ENCODE measurements around the gene LCN2.
A peak's percentile ranks its signal among the peaks of the same experiment; 100 is the strongest.

The LCN2 gene

GRCh38 chr9:128150594-128151308 lies 1.5 kb downstream of the LCN2 start:
- DNase-seq (ENCODE audit: low spot score), result no peak

- no peak for DNase-seq (ENCODE audit: low spot score)
Observed at GRCh38 chr9:128151309-128152132, 2.3 kb downstream of the LCN2 start.

- DNase-seq (ENCODE audit: low spot score), result no peak
Observed at GRCh38 chr9:128152133-128153059, 3.1 kb downstream of the LCN2 start.

- no peak for DNase-seq (ENCODE audit: low spot score)
Observed at GRCh38 chr9:128153060-128153946, 4.0 kb downstream of the LCN2 start.

- no peak for DNase-seq (ENCODE audit: low spot score)
Observed at GRCh38 chr9:128153947-128154695, 4.9 kb downstream of the LCN2 start.

GRCh38 chr9:128155736-128156500 lies 6.7 kb downstream of the LCN2 start:
- no peak for DNase-seq (ENCODE audit: low spot score)

- no peak for DNase-seq (ENCODE audit: low spot score)
Observed at GRCh38 chr9:128159522-128159783, 10.2 kb downstream of the LCN2 start.

GRCh38 chr9:128159784-128160602 lies 10.7 kb downstream of the LCN2 start, which contains the start of gene BBLN:
BBLN (plus strand) TSS chr9:128160265; CDS start chr9:128160408, 143 bp downstream.
- peak; percentile 99 for DNase-seq (ENCODE audit: low spot score)

GRCh38 chr9:128160603-128160987 lies 11.3 kb downstream of the LCN2 start:
- DNase-seq (ENCODE audit: low spot score), result peak; percentile 61

- DNase-seq (ENCODE audit: low spot score), result no peak
Observed at GRCh38 chr9:128161215-128161902, 12.1 kb downstream of the LCN2 start.

- no peak for DNase-seq (ENCODE audit: low spot score)
Observed at GRCh38 chr9:128162215-128163026, 13.2 kb downstream of the LCN2 start.

GRCh38 chr9:128163027-128163515 lies 13.8 kb downstream of the LCN2 start:
- no peak for DNase-seq (ENCODE audit: low spot score)

- DNase-seq (ENCODE audit: low spot score), result no peak
Observed at GRCh38 chr9:128163523-128164306, 14.5 kb downstream of the LCN2 start.

- DNase-seq (ENCODE audit: low spot score), result no peak
Observed at GRCh38 chr9:128164307-128164885, 15.1 kb downstream of the LCN2 start.

- DNase-seq (ENCODE audit: low spot score), result no peak
Observed at GRCh38 chr9:128166169-128166568, 16.9 kb downstream of the LCN2 start.

- DNase-seq (ENCODE audit: low spot score), result no peak
Observed at GRCh38 chr9:128167209-128167608, 18.0 kb downstream of the LCN2 start.

Measured in hepatic stellate cell (primary cell).